Vagina (tissue), 2 donors: ENCODE measurements around the gene PAK1.

Source experiments
- CTCF ChIP-seq, 3 experiments: fragments of 450-650 bp in 2 of 3; fragments of 200-600 bp in 1 of 3; sonication (generic) in 1 of 3; IDR thresholded peaks; one replicate each; pipeline ENCODE4 v1.5.1; 2017 to 2019; ENCODE audit warnings: antibody characterized with exemption in 3 of 3, mild to moderate bottlenecking in 2 of 3, moderate library complexity in 2 of 3
- POLR2A ChIP-seq, 2 donors: fragments of 450-650 bp; IDR thresholded peaks; one replicate each; pipeline ENCODE4 v1.6.1; 2017; ENCODE audit warnings: antibody characterized with exemption in 2 of 2, mild to moderate bottlenecking in 2 of 2, moderate library complexity in 2 of 2

GRCh38 chr11:77517753-77518152, 43.9 kb upstream of the PAK1 start:
- no peak for TF ChIP-seq CTCF (IDR thresholded peaks at IDR 0.05)
- TF ChIP-seq POLR2A (IDR thresholded peaks at IDR 0.05) = no peak
